ENCODE data around the gene NPIPA7.
"Not testable (repeated sequence)": the region's sequence is repeated elsewhere in the genome, so short reads cannot be mapped to it uniquely, and the experiment has no call there.

NPIPA7 gene

GRCh38 chr16:16378840-16379239, at the start of gene NPIPA7:
Gene NPIPA7 (plus strand): TSS chr16:16379140. CDS start chr16:16379245, 105 bp downstream.
- DNase-seq, result not testable (repeated sequence)

GRCh38 chr16:16331466-16331865, 47.5 kb upstream of the NPIPA7 start:
- DNase-seq, result not testable (repeated sequence)

GRCh38 chr16:16357556-16357955, 21.4 kb upstream of the NPIPA7 start:
- DNase-seq, result not testable (repeated sequence)

GRCh38 chr16:16358539-16359240, 20.2 kb upstream of the NPIPA7 start:
- DNase-seq, result not testable (repeated sequence)

- DNase-seq, result not testable (repeated sequence)
Observed at GRCh38 chr16:16363595-16363994, 15.3 kb upstream of the NPIPA7 start.

- not testable (repeated sequence) for DNase-seq
Observed at GRCh38 chr16:16364100-16364499, 14.8 kb upstream of the NPIPA7 start.

- not testable (repeated sequence) for DNase-seq
Observed at GRCh38 chr16:16364701-16365100, 14.2 kb upstream of the NPIPA7 start.

GRCh38 chr16:16365319-16365718, 13.6 kb upstream of the NPIPA7 start:
- DNase-seq, result not testable (repeated sequence)

- not testable (repeated sequence) for DNase-seq
Observed at GRCh38 chr16:16365851-16366250, 13.1 kb upstream of the NPIPA7 start.

GRCh38 chr16:16366552-16367284, 12.2 kb upstream of the NPIPA7 start:
- DNase-seq, result not testable (repeated sequence)

GRCh38 chr16:16367285-16367628, 11.7 kb upstream of the NPIPA7 start:
- DNase-seq, result not testable (repeated sequence)

- not testable (repeated sequence) for DNase-seq
Observed at GRCh38 chr16:16369081-16369856, 9.7 kb upstream of the NPIPA7 start.

GRCh38 chr16:16371136-16371735, 7.7 kb upstream of the NPIPA7 start:
- DNase-seq, result not testable (repeated sequence)

- not testable (repeated sequence) for DNase-seq
Observed at GRCh38 chr16:16374192-16374591, 4.7 kb upstream of the NPIPA7 start.

- not testable (repeated sequence) for DNase-seq
Observed at GRCh38 chr16:16399685-16400084, 20.7 kb downstream of the NPIPA7 start.

GRCh38 chr16:16402333-16402732, 23.4 kb downstream of the NPIPA7 start:
- not testable (repeated sequence) for DNase-seq

GRCh38 chr16:16404283-16404682, 25.3 kb downstream of the NPIPA7 start:
- not testable (repeated sequence) for DNase-seq

GRCh38 chr16:16405421-16405820, 26.5 kb downstream of the NPIPA7 start:
- not testable (repeated sequence) for DNase-seq

GRCh38 chr16:16408430-16408829, 29.5 kb downstream of the NPIPA7 start:
- DNase-seq, result not testable (repeated sequence)

- DNase-seq, result not testable (repeated sequence)
Observed at GRCh38 chr16:16413773-16414172, 34.8 kb downstream of the NPIPA7 start.

- not testable (repeated sequence) for DNase-seq
Observed at GRCh38 chr16:16417071-16417470, 38.1 kb downstream of the NPIPA7 start.

- not testable (repeated sequence) for DNase-seq
Observed at GRCh38 chr16:16417914-16418544, 39.1 kb downstream of the NPIPA7 start.

Measured in midbrain (tissue), 1 donor.